Vagina (tissue), 2 donors: Measurements from ENCODE around the gene HOXC10. TPM values are rescaled to one million over a fixed set of nuclear protein-coding genes. Genes with fewer than 3 reads are reported as not detected.

Experiments used
- DNase-seq, 2 donors: peaks; one replicate each; pipeline ENCODE4 v3.0.0-alpha.2; 2017; ENCODE audit errors: extremely low spot score in 2 of 2
- H3K27ac ChIP-seq: fragments of 200-600 bp; sonication (generic); one replicate; pipeline ENCODE4 v1.5.1; 2019
- H3K27me3 ChIP-seq: fragments of 200-600 bp; sonication (generic); one replicate; pipeline ENCODE4 v1.5.1; 2019
- H3K36me3 ChIP-seq, 2 donors: fragments of 200-600 bp; sonication (generic); one replicate each; pipeline ENCODE4 v1.5.1; 2017 to 2019
- H3K4me1 ChIP-seq: fragments of 200-600 bp; sonication (generic); one replicate; pipeline ENCODE4 v1.5.1; 2019
- H3K4me3 ChIP-seq, 2 donors: fragments of 200-600 bp; sonication (generic); 1 replicate in 1 of 2; 2 replicates in 1 of 2; pipeline ENCODE4 v1.5.1; 2016 to 2019
- H3K9me3 ChIP-seq: fragments of 200-600 bp; sonication (generic); one replicate; pipeline ENCODE4 v1.5.1; 2019
- POLR2A ChIP-seq, 2 donors: fragments of 450-650 bp; IDR thresholded peaks; one replicate each; pipeline ENCODE4 v1.6.1; 2017; ENCODE audit warnings: antibody characterized with exemption in 2 of 2, mild to moderate bottlenecking in 2 of 2, moderate library complexity in 2 of 2
- POLR2AphosphoS5 ChIP-seq, 2 donors: sonication (generic); formaldehyde crosslinking; IDR thresholded peaks; one replicate each; pipeline ENCODE4 v1.9.0; 2017; ENCODE audit warnings: antibody characterized with exemption in 2 of 2, mild to moderate bottlenecking in 2 of 2, low read depth in 1 of 2; ENCODE audit not compliant: insufficient read depth in 1 of 2
- intact Hi-C: fragments of 100-400 bp; cut with DNase I; formaldehyde crosslinking; loops from one replicate; pipeline ENCODE4 v1.15.1; 2023
- total RNA-seq: library from RNA; depleted of rRNA; stranded (reverse); fragments of >200 nt; gene quantifications from one replicate; pipeline ENCODE4 v1.2.3, GENCODE V29; 2016
- TF ChIP-seq, protein P1 (sequence below), 3 experiments: fragments of 450-650 bp in 2 of 3; fragments of 200-600 bp in 1 of 3; sonication (generic) in 1 of 3; IDR thresholded peaks; one replicate each; pipeline ENCODE4 v1.5.1; 2017 to 2019; ENCODE audit warnings: antibody characterized with exemption in 3 of 3, mild to moderate bottlenecking in 2 of 3, moderate library complexity in 2 of 3

The HOXC10 gene
- total RNA-seq, 1 donor from 2014 or later, result not detected

DNA sequence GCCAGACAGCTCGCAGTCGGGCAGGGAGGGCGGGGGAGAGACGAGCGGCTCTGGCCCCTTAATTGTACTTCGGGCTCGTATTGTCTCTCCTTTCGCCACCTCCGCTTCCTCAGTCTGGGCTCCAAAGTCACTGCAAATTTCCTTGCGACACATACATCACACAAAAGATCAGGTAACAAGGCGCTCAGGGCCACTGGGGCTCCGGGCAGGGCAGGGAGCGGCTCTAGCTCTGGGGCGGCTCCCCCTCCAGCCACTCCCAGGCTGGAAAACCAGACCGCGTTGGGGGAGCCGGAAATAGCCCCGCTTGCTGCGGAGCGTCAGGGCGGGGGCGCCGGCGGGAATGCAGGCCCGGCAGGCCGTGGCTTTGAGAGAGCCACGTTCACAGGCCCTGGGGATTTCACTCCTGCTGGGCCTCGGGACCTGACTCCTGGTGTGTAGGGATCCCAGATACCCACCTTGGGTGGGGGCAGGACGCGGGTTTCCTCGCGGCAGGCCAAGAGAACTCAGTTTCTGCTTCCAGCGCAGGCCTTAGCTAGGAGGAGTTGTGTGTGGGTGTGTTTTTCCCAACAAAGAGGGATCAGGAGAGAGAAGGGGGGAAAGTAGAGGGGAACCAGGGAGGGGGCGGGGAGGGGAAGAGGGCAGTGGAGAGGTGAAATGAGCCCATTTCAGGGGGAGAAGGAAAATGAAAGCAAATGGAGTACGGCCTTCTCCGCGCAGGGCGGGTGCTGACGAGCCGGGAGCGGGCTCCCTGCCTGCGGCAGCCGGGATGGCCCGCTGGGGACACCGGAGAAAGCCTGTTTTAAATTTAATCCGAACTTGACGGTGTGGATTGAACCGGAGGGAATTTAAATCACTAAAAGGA, 10.7 kb downstream of the HOXC10 start:
- no peak overlapping the region for H3K27ac ChIP-seq
- TF ChIP-seq POLR2A (IDR thresholded peaks at IDR 0.05), result no peak
- TF ChIP-seq, protein P1, sequence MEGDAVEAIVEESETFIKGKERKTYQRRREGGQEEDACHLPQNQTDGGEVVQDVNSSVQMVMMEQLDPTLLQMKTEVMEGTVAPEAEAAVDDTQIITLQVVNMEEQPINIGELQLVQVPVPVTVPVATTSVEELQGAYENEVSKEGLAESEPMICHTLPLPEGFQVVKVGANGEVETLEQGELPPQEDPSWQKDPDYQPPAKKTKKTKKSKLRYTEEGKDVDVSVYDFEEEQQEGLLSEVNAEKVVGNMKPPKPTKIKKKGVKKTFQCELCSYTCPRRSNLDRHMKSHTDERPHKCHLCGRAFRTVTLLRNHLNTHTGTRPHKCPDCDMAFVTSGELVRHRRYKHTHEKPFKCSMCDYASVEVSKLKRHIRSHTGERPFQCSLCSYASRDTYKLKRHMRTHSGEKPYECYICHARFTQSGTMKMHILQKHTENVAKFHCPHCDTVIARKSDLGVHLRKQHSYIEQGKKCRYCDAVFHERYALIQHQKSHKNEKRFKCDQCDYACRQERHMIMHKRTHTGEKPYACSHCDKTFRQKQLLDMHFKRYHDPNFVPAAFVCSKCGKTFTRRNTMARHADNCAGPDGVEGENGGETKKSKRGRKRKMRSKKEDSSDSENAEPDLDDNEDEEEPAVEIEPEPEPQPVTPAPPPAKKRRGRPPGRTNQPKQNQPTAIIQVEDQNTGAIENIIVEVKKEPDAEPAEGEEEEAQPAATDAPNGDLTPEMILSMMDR (IDR thresholded peaks at IDR 0.05), result no peak
- no peak for TF ChIP-seq POLR2AphosphoS5 (IDR thresholded peaks at IDR 0.05; ENCODE audit: insufficient read depth in 1 of 2, low read depth in 1 of 2)
- no peaks in the 10 kb centered on the region for H3K9me3 ChIP-seq
- peak overlapping the region; percentile 43 to 51 for H3K4me3 ChIP-seq
- intact Hi-C loops, result no loop called here
- H3K4me1 ChIP-seq, result peaks cover 37% of the 10 kb centered on the region
- peaks cover 52% of the 10 kb centered on the region for H3K27me3 ChIP-seq
- no peaks in the 10 kb centered on the region for H3K36me3 ChIP-seq
- no peak for DNase-seq

DNA sequence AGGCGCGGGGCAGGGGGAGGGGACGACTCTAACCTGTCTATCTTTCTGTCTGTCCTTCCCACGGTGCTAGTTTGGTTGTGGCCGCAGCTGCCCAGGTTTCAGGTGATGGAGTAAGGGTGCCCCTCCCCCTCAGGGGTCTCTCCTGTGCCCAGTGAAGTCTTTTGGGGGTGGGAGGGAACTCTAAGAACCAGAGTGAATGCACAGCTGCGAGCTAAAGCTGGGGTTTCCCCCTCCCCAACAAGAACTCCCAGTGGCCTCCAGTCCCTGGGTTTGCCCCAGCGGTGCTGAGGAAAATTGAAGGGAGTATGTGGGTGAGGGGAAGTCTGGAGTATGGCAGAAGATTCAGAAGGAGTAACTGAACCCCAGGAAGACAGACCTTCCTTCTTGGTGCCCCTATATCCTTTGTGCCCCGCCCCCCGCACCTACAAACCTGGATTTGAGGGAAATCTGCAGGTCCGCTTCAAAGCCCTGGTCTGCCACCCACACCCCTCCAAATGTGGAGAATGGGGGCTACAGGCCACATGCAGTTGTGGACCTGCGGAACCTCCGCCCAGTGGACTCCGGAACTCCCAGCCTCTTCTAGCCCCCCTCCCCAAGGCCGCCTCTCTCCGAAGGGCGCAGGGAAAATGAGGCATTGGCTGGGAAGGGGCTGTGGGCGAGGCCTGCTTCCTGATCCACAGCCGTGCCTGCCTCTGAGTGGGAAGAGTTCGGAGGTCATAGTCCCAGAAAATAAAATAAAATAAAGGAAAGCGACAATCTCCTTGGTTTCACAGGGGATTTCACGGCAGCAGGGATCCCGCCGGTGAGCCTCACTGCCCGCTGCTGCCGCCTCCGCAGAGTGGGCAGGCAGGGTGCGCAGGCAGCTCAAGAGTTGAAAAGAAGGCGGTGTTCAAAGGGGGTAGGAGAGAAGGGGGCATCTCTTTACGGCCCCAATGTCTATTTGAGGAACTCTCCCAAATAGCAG, 11.6 kb downstream of the HOXC10 start:
- Histone ChIP-seq H3K36me3 (no peaks in the 10 kb centered on the region), H3K27ac (no peak overlapping the region), H3K4me3 (peak overlapping the region; percentile 43 to 51), H3K27me3 (peaks cover 61% of the 10 kb centered on the region), H3K4me1 (peaks cover 39% of the 10 kb centered on the region), H3K9me3 (no peaks in the 10 kb centered on the region)
- intact Hi-C loops, result no loop called here
- no peak for DNase-seq
- TF ChIP-seq, protein P1 (IDR thresholded peaks at IDR 0.05), result no peak
- TF ChIP-seq POLR2AphosphoS5 (IDR thresholded peaks at IDR 0.05; ENCODE audit: insufficient read depth in 1 of 2, low read depth in 1 of 2) (no peak), POLR2A (IDR thresholded peaks at IDR 0.05) (no peak)

DNA sequence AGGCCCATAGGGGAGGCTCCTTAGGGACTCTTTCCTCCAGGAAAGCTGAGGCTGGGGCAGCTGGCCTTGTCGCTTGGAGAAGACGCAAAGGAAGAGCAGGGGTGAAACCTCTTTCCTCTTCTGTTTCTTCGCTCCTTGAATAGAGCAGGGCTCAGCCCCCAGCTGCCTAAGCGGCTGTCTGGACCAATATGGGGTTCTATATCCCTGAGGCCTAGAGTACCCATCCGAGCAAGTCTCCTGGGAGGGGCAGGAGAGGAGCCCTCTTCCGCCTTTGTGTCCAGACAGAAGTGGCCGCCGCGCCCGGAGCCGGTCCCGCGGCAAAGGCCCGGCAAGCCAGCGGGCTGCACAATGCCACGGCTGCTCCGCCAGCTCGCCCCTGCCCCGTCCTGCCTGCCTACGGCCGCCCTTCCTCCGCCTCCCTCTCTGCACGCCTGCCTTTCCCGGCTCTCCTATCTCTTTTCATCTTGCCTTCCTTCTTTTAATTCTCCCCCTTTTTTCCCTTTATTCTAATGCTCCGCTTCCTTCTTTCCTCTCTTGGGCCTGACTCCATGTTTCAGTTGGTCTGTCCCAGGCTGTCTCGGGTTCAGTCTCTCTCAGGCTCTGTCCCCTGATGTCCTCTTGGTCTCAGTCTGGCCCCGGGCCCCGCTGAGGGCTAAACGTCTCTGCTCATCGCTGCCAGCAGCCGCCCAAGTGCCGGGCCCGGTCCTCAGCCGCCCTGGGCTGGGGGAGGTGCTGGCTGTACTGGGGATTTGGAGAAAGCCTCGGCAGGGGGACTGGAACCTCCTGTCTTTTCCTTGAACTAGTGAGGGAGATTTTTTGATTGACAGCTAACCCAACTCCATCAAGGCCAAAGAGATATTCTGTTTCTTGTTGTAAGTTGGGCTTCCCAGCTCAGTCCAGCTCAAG, 12.5 kb downstream of the HOXC10 start:
- Histone ChIP-seq H3K27me3 (peaks cover 63% of the 10 kb centered on the region), H3K27ac (no peak overlapping the region), H3K9me3 (no peaks in the 10 kb centered on the region), H3K4me1 (peaks cover 39% of the 10 kb centered on the region), H3K36me3 (no peaks in the 10 kb centered on the region), H3K4me3 (no peak overlapping the region)
- TF ChIP-seq POLR2A (IDR thresholded peaks at IDR 0.05) (no peak), POLR2AphosphoS5 (IDR thresholded peaks at IDR 0.05; ENCODE audit: insufficient read depth in 1 of 2, low read depth in 1 of 2) (no peak)
- TF ChIP-seq, protein P1 (IDR thresholded peaks at IDR 0.05), result no peak
- intact Hi-C loops, result no loop called here
- no peak for DNase-seq

DNA sequence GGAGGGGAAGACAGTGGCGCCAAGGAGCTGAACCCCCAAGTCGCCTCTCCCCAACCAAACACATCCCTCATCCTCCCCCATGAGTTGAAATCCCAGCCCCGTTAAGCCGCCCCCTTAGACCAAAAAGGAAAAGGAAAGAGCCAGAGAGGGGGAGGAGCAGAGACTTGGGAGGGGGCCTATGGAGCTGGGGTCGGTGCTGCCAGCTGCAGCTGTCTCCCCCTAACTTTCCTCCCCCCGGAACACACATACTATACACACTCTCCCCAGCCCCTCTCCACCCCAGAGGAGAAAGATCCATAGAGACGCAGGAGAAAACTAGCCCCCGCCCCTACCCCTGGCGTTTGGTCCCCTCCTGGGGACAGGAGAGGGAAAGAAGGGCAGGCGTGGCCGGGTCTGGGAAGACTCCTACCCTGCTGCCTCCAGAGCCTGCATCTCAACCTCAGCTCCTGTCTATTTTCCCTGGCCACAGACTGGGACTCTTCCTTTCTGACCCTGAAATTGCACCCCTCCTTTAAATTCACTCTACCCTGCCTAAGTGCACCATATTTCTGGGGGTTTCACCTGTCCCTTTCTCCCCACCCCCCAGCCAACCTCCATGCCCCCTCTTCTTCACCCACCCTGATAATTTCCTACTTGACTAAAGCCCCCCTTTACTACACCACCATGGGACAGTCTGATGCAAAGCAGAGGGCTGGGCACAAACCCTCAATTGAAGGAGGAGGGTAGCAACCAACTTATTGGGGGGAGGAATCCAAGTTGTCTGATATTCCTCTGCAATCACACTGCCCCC, 13.4 kb downstream of the HOXC10 start:
- H3K27ac ChIP-seq, result no peak overlapping the region
- no peaks in the 10 kb centered on the region for H3K9me3 ChIP-seq

More for the DNA sequence above, 13.4 kb downstream of the HOXC10 start:
- H3K27me3 ChIP-seq, result peaks cover 57% of the 10 kb centered on the region
- TF ChIP-seq POLR2AphosphoS5 (IDR thresholded peaks at IDR 0.05; ENCODE audit: insufficient read depth in 1 of 2, low read depth in 1 of 2) (no peak), POLR2A (IDR thresholded peaks at IDR 0.05) (no peak)
- TF ChIP-seq, protein P1 (IDR thresholded peaks at IDR 0.05), result no peak
- intact Hi-C loops, result no loop called here
- DNase-seq, result no peak
- no peaks in the 10 kb centered on the region for H3K36me3 ChIP-seq
- H3K4me3 ChIP-seq, result no peak overlapping the region
- peaks cover 39% of the 10 kb centered on the region for H3K4me1 ChIP-seq
